Thoracic aorta (tissue), 2 donors: ENCODE measurements around the gene CCR5. TPM values are rescaled to one million over a fixed set of nuclear protein-coding genes. Genes with fewer than 3 reads are reported as not detected.

Source experiments
- ATAC-seq: fragments of 150-250 bp; one replicate; pipeline ENCODE4 v1.8.0; 2017; ENCODE audit warnings: low read depth; ENCODE audit not compliant: insufficient number of reproducible peaks, low FRiP score
- DNase-seq: peaks from one replicate; pipeline ENCODE4 v3.0.0-alpha.2; 2020; ENCODE audit warnings: low spot score
- H3K27ac ChIP-seq, 2 donors: fragments of 200-600 bp; sonication (generic); 1 replicate in 1 of 2; 2 replicates in 1 of 2; pipeline ENCODE4 v1.5.1; 2016; ENCODE audit warnings: mild to moderate bottlenecking in 2 of 2, moderate library complexity in 2 of 2
- H3K27me3 ChIP-seq: fragments of 200-600 bp; sonication (generic); replicated peaks from 2 replicates; pipeline ENCODE4 v1.6.0; 2016; ENCODE audit warnings: mild to moderate bottlenecking; ENCODE audit not compliant: insufficient read depth
- H3K36me3 ChIP-seq: fragments of 200-600 bp; sonication (generic); one replicate; pipeline ENCODE4 v1.5.1; 2016
- H3K4me1 ChIP-seq, 2 donors: fragments of 200-600 bp; sonication (generic); 1 replicate in 1 of 2; 2 replicates in 1 of 2; pipeline versions ENCODE4 v1.5.1 to v1.6.0; 2016; ENCODE audit warnings: low read depth in 2 of 2, mild to moderate bottlenecking in 1 of 2; ENCODE audit not compliant: control insufficient read depth in 1 of 2
- H3K4me3 ChIP-seq: fragments of 200-600 bp; sonication (generic); 2 replicates; pipeline ENCODE4 v1.5.1; 2016; ENCODE audit warnings: mild to moderate bottlenecking
- H3K9me3 ChIP-seq: fragments of 200-600 bp; sonication (generic); 2 replicates; pipeline ENCODE4 v1.5.1; 2016
- total RNA-seq, 2 donors: library from RNA; depleted of rRNA; stranded (reverse); fragments of >200 nt; gene quantifications; one replicate each; pipeline versions ENCODE4 v1.1.0 to v1.2.3, GENCODE V29; 2016
- TF ChIP-seq, protein P1 (sequence below): fragments of 200-600 bp; sonication (generic); IDR thresholded peaks from one replicate; pipeline ENCODE4 v1.5.1; 2019; ENCODE audit warnings: antibody characterized with exemption

CCR5 gene
- total RNA-seq, 2 donors from 2014 or later = 0.95 to 3.6 TPM

DNA sequence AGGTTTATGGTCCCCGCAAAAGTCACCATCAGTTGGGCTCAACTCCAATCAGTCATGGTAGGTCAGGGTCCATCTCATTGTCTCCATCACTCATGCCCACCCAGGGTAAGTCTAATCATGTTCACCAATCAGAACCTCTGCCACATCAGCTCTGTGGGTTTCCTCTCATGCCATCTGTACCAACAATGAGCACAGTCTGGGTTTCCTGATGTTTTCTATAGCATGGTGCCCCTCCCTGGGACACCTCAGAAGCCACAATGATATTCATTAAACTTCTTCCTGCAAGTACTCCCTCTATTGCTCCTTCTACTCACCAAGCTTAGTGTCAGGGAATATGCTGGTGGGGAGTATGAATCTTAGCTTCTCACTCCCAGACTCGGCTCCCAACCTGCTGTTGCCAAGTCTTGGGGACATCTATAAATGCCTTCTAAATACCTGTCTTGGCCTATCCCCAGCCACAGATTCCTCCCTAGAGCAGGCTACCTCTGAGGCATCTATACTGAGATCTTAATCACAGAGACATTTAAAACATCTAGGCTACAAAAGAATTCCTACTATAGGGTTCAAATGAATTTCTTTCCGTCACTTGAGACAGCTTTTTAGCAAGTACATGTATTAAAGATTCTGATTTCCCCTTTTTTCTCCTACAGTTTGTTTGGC, 21.8 kb upstream of the CCR5 start:
- DNase-seq (no peak), ATAC-seq (no peak)
- Histone ChIP-seq H3K4me3 (no peak overlapping the region), H3K27ac (no peak overlapping the region), H3K36me3 (no peaks in the 10 kb centered on the region), H3K27me3 (no peaks in the 10 kb centered on the region), H3K4me1 (no peaks in the 10 kb centered on the region), H3K9me3 (no peaks in the 10 kb centered on the region)
- TF ChIP-seq, protein P1, sequence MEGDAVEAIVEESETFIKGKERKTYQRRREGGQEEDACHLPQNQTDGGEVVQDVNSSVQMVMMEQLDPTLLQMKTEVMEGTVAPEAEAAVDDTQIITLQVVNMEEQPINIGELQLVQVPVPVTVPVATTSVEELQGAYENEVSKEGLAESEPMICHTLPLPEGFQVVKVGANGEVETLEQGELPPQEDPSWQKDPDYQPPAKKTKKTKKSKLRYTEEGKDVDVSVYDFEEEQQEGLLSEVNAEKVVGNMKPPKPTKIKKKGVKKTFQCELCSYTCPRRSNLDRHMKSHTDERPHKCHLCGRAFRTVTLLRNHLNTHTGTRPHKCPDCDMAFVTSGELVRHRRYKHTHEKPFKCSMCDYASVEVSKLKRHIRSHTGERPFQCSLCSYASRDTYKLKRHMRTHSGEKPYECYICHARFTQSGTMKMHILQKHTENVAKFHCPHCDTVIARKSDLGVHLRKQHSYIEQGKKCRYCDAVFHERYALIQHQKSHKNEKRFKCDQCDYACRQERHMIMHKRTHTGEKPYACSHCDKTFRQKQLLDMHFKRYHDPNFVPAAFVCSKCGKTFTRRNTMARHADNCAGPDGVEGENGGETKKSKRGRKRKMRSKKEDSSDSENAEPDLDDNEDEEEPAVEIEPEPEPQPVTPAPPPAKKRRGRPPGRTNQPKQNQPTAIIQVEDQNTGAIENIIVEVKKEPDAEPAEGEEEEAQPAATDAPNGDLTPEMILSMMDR = no peak

DNA sequence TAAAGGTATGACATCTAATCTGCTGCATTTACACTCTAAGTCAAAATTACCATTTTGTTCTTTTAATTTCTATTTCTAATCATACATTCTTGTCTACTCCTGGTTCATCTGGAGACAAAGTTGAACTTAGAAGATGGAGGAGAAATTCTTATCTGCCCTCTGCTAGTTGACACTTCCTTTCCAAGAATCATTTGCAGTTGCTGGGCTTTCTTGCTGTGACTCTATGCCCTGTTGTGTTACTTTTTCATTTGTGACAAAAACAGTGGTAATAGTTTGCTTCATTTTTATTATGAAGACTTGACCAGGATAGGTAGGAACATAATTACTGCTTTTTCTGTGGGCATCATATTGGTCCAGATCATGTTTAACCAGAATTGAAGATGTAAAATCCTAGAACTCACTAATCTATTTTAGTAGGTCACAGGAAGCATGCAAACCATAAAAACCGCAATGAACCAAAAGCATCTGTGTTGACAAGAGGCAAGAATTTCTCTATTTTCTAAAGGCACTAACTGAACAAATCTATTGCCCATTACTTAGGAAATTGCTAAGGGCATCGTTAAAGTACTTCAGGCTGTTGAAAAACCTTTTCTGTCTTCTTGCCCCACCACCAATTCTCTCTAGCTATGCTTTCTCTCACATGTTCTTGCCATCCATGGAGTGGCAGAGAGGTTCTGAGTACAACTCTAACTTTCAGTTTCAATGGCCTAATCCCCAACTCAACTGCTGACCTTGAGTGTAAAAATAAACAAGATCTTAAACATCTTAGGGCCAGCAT, 21.1 kb upstream of the CCR5 start:
- no peak overlapping the region for H3K27ac ChIP-seq
- no peak for DNase-seq

DNA sequence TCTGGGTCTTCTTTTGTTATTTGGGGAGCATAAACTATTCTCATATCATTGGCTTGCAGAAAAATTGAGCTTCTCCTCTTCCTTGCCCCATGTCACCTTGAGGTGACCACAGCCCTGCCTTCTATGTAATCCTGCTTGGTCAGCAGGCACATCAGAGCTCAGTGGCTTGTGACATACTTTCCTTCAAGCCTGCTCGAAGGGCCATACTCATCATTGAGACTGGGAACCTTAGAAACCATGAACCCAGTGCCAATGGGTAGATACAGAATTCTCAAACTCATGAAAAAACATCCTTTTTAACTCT, 20.5 kb upstream of the CCR5 start:
- Histone ChIP-seq H3K27ac (no peak overlapping the region), H3K9me3 (no peaks in the 10 kb centered on the region), H3K36me3 (no peaks in the 10 kb centered on the region), H3K4me3 (no peak overlapping the region), H3K4me1 (no peaks in the 10 kb centered on the region), H3K27me3 (no peaks in the 10 kb centered on the region)
- TF ChIP-seq, protein P1 = no peak
- DNase-seq (no peak), ATAC-seq (no peak)

More for the DNA sequence above, 21.1 kb upstream of the CCR5 start:
- no peaks in the 10 kb centered on the region for H3K9me3 ChIP-seq
- no peak overlapping the region for H3K4me3 ChIP-seq
- no peaks in the 10 kb centered on the region for H3K36me3 ChIP-seq
- no peaks in the 10 kb centered on the region for H3K27me3 ChIP-seq
- TF ChIP-seq, protein P1 = no peak
- no peaks in the 10 kb centered on the region for H3K4me1 ChIP-seq
- ATAC-seq = no peak

DNA sequence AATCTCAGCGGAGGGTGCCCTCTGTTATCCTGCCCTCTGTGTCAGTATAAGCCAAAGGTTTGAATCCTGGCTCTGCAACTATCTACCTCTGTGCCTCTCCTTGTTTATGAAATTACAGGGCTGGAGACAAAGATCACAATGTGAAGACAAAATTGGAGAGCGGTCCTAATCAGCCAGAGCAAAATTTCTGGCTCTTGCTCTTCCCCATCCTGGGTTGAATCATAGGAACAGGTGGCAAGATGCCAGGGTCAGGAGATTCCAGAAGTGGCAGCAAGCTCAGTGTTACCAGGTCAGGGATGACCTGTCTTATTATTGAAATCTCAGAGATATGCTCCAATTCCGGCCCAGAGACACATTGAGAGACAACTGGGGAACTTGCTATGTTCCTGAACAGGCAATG, 19.1 kb upstream of the CCR5 start:
- DNase-seq = no peak
- Histone ChIP-seq H3K27me3 (no peaks in the 10 kb centered on the region), H3K27ac (no peak overlapping the region), H3K36me3 (no peaks in the 10 kb centered on the region), H3K9me3 (no peaks in the 10 kb centered on the region), H3K4me1 (no peaks in the 10 kb centered on the region), H3K4me3 (no peak overlapping the region)
- TF ChIP-seq, protein P1 = no peak
- no peak for ATAC-seq

DNA sequence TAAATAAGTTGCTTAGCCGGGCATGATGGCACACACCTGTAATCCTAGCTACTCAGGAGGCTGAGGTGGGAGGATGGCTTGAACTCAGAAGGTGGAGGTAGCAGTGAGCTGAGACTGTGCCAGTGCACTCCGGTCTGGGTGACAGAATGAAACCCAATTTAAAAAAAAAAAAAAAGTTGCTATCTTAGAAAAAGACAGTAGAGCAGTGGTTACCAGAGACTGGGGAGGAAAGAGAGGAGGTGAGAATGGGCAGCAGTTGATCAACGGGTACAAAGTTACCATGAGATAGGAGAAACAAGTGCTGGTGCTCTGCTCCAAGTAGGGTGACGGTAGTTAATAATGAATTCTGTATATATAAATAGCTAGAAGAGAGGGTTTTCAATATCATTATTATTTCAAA, 17.7 kb upstream of the CCR5 start:
- H3K27me3 ChIP-seq = no peaks in the 10 kb centered on the region
- DNase-seq (no peak), ATAC-seq (no peak)
- H3K4me1 ChIP-seq = no peaks in the 10 kb centered on the region
- H3K4me3 ChIP-seq = no peak overlapping the region
- TF ChIP-seq, protein P1 = no peak
- H3K36me3 ChIP-seq = no peaks in the 10 kb centered on the region
- no peaks in the 10 kb centered on the region for H3K9me3 ChIP-seq
- H3K27ac ChIP-seq = no peak overlapping the region
